AG09319 (cell line): ENCODE results near the gene GALC.
A peak's percentile ranks its signal among the peaks of the same experiment; 100 is the strongest.

ENCODE experiments used
- DNase-seq: peaks from one replicate; pipeline ENCODE4 v3.0.0-alpha.2; 2010; ENCODE audit warnings: low read depth; ENCODE audit errors: extremely low read depth
- TF ChIP-seq, protein P1 (sequence below): IDR thresholded peaks from 2 replicates; pipeline ENCODE4 v1.5.1; 2011; ENCODE audit warnings: low read depth, mild to moderate bottlenecking, inconsistent platforms, low read length, moderate library complexity

The GALC gene

DNA sequence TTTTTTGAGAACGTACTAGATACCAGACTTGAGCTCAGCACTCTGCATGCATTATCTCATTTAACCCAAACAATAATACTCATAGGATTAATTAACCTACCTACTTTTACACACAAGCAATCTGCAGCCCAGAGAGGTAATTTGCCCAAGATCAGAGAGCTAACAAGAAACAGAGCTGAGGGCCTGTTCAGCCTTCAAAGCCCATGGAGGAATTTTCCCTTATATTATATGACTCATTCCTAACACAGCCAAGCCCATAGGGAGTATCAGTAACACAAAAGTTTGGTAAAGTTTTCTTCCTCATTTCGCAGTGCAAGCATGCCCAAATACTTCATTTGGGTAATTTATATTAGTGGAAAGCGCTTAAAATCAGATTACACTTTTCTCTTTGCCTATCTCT lies 94.7 kb downstream of the GALC start:
- TF ChIP-seq, protein P1, sequence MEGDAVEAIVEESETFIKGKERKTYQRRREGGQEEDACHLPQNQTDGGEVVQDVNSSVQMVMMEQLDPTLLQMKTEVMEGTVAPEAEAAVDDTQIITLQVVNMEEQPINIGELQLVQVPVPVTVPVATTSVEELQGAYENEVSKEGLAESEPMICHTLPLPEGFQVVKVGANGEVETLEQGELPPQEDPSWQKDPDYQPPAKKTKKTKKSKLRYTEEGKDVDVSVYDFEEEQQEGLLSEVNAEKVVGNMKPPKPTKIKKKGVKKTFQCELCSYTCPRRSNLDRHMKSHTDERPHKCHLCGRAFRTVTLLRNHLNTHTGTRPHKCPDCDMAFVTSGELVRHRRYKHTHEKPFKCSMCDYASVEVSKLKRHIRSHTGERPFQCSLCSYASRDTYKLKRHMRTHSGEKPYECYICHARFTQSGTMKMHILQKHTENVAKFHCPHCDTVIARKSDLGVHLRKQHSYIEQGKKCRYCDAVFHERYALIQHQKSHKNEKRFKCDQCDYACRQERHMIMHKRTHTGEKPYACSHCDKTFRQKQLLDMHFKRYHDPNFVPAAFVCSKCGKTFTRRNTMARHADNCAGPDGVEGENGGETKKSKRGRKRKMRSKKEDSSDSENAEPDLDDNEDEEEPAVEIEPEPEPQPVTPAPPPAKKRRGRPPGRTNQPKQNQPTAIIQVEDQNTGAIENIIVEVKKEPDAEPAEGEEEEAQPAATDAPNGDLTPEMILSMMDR: no peak
- no peak for DNase-seq

DNA sequence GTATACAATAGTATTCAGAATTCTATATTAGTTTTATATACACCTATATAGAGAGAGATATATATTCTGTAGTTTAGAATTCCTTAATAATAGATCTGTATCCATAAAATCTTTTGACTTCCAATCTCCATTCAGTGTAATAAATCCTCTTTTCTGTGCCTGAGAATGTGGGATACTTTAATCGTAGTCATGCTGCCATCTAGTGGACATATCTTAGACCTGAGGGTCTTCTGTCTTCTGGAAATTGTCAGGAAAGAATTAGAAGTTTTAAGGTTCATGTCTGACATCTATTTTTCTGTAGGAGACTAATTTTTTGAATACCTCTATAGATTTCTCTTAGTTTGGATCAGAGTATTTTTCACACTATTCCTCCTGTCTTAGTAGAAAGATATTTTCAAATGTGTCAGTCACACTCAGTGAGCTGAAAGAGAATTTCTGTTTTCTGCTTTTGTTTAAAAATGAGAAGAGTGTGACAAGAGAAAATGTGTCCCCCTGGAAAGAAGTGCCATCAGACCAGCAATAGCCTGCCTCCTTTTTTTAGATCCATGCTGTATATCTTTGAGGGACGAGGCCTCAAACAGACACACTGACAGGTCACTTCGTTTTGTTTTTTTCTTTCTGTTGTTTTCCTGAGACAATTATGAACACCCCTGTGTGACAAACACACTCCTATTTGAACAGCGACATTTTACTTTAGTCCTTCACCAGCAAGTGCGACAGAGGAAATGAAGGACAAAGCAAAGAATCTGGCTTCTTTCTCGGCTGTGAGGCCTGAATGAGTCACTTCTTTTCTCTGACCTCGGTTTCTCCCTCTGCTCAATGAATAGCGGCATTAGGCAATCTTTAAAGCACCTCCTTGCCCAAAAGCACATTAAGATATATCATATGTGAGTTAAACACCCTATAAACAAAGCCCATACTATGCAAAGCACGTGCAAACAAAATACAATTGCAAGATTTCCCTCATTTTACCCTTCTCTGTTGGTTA lies 96.3 kb downstream of the GALC start:
- DNase-seq: peak; percentile 5
- TF ChIP-seq, protein P1: peak; percentile 63

DNA sequence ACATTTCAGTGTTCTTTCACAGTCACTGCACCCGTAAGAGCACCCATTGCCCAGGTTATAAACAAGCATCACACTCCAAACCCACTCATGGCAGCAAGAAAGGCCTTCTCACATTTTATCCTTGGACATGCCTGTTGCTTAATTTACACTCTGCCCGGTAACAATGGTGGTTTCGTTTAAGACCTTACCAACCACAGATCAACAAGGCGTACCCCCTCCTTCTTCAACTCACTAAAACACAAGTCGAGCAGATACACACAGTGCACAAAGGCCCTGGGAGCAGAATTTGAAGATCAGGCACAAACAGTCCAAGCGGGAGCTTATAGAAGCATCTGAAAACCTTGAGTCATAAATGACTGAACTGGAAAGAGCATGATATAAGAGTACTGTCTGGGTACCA lies 98.1 kb downstream of the GALC start:
- no peak for DNase-seq
- TF ChIP-seq, protein P1: no peak

DNA sequence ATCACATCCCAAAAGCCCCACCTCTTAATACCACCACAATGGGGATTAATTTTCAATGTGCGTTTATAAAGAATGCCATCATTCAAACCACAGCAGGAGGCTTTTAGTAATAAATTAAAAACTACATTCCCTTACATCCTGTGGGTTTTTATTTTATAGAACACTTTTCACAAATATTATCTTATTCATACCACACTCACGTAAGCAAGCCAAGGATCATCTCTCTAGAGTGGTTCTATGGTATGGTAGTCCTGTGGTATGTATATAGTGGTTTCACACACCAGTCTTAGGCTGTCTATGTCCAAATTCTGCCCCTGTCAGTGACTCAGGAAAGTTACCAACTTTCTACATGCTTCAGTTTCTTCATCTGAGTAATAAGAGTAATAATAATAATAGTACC lies 100.2 kb downstream of the GALC start:
- TF ChIP-seq, protein P1: no peak

DNA sequence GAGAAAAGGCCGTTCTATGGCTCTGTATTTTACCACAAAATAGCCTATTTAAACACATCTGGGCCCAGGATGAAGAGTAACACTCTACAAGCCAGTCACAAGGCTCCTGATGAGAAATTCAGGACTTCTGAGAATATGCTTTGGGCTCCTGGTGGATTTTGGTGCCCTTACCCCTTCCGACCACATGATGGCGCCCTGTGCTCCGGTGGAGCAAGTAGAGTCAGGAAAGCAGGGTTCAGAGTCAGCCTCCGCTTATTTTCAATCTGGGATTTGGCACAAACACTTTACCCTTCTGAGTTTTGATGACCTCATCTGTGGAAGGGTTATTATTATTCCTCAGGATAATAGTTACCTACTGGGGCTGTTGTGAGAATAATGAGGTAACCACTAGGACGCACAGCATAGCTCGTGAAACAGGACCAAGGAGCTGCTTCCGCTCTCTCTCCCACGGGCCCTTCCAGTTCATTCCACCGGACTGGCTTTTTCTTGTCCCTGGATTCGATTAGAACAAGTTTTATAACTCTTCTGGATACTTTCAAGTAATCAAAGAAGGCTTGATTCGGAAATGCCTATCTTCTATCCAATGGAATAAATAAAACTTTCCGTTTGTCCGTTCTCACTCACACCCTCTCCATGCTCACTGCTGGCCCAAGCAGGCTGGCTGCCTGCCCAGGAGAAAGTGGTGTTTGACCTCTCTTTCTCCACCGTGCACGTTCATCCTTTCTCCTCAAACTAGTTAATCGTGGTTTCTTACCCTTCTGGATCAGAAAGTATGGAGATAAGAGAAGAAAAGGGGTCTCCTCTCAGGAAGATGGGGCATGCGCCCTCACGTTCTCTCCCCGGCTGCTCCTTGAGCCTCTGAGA lies 104.6 kb downstream of the GALC start:
- DNase-seq: no peak
- TF ChIP-seq, protein P1: peak; percentile 23

More for the DNA sequence above, 100.2 kb downstream of the GALC start:
- DNase-seq: no peak

DNA sequence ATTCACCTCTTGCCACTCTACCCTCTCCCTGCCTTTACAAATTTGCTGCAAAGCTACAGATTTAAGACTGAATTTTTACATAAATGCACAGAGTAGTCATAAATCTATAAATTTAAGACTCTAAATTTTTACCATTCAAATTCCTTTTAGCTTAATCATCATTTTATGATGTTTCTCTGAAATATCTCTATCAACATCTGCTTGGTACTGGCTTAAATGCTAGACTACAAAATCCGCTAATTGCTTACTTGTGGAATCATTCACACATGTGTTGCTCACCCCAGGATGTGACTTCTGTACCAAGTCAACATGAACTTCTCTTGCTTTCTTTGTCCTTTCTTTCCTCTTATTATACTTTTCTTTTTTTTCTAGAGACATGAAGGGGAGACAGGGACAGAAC lies 109.2 kb downstream of the GALC start:
- TF ChIP-seq, protein P1: no peak

More for the DNA sequence above, 109.2 kb downstream of the GALC start:
- DNase-seq: no peak
